HepG2 (cell line): ENCODE results near the gene MAP2K6. TPM values are rescaled to one million over a fixed set of nuclear protein-coding genes. Genes with fewer than 3 reads are reported as not detected.

ENCODE experiments used
- ATF7 ChIP-seq, 2 experiments: fragments of 450-650 bp in 1 of 2; sonication (generic) in 1 of 2; formaldehyde crosslinking in 1 of 2; IDR thresholded peaks; 2 replicates each; pipeline versions ENCODE4 v1.4.0 to v1.6.1; 2016 to 2020; ENCODE audit warnings: antibody characterized with exemption in 1 of 2, mild to moderate bottlenecking in 1 of 2, missing genetic modification reagents in 1 of 2
- CCAR2 ChIP-seq: fragments of 200-400 bp; formaldehyde crosslinking; optimal IDR thresholded peaks from 2 replicates; pipeline ENCODE3; 2018; ENCODE audit warnings: low read depth, mild to moderate bottlenecking, low read length, moderate library complexity
- CEBPG ChIP-seq: IDR thresholded peaks from 2 replicates; pipeline ENCODE4 v1.6.1; 2016
- CENPT ChIP-seq: sonication (generic); formaldehyde crosslinking; IDR thresholded peaks from 2 replicates; pipeline ENCODE4 v1.8.0; 2022; ENCODE audit warnings: low read depth, mild to moderate bottlenecking, moderate library complexity, missing genetic modification reagents
- ETV5 ChIP-seq: IDR thresholded peaks from 2 replicates; pipeline ENCODE4 v1.6.1; 2018; ENCODE audit warnings: missing biosample characterization, missing genetic modification reagents, inconsistent platforms, borderline replicate concordance
- GFI1 ChIP-seq: sonication (generic); formaldehyde crosslinking; IDR thresholded peaks from 2 replicates; pipeline ENCODE4 v1.5.0; 2020; ENCODE audit warnings: missing genetic modification reagents, mild to moderate bottlenecking, borderline replicate concordance
- HNF1B ChIP-seq: sonication (generic); formaldehyde crosslinking; IDR thresholded peaks from 2 replicates; pipeline ENCODE4 v1.5.1; 2020; ENCODE audit warnings: mild to moderate bottlenecking, moderate library complexity, missing genetic modification reagents
- HNF4A ChIP-seq: sonication (generic); formaldehyde crosslinking; IDR thresholded peaks from 2 replicates; pipeline ENCODE4 v1.4.0; 2020; ENCODE audit warnings: missing genetic modification reagents
- HNRNPUL1 ChIP-seq: fragments of 200-400 bp; formaldehyde crosslinking; IDR thresholded peaks from 2 replicates; pipeline ENCODE4 v1.6.1; 2017; ENCODE audit warnings: low read depth, mild to moderate bottlenecking, low read length, moderate library complexity
- ZMYM4 ChIP-seq: sonication (generic); formaldehyde crosslinking; IDR thresholded peaks from 2 replicates; pipeline ENCODE4 v1.8.1; 2023; ENCODE audit warnings: mild to moderate bottlenecking, missing genetic modification reagents
- ZNF12 ChIP-seq: sonication (generic); formaldehyde crosslinking; IDR thresholded peaks from 2 replicates; pipeline ENCODE4 v1.5.0; 2020; ENCODE audit warnings: missing genetic modification reagents
- ZNF121 ChIP-seq: sonication (generic); formaldehyde crosslinking; IDR thresholded peaks from 2 replicates; pipeline ENCODE4 v1.5.0; 2020; ENCODE audit warnings: mild to moderate bottlenecking, missing genetic modification reagents
- ZNF292 ChIP-seq: sonication (generic); formaldehyde crosslinking; IDR thresholded peaks from 2 replicates; pipeline ENCODE4 v1.8.1; 2022; ENCODE audit warnings: mild to moderate bottlenecking, low read depth, missing genetic modification reagents, borderline replicate concordance
- ZNF569 ChIP-seq: sonication (generic); formaldehyde crosslinking; IDR thresholded peaks from 2 replicates; pipeline ENCODE4 v1.5.0; 2020; ENCODE audit warnings: mild to moderate bottlenecking, missing genetic modification reagents, moderate library complexity, borderline replicate concordance
- ZNF609 ChIP-seq: sonication (generic); formaldehyde crosslinking; IDR thresholded peaks from 2 replicates; pipeline ENCODE4 v1.4.0; 2020; ENCODE audit warnings: mild to moderate bottlenecking, missing genetic modification reagents, borderline replicate concordance
- polyA plus RNA-seq, 8 experiments: library from polyadenylated mRNA; depleted of rRNA in 3 of 8; stranded (reverse) in 7 of 8; unstranded in 1 of 8; fragments of >200 nt; fragmentation: Illumina TruSeq in 4 of 8; extraction: Trizol in 4 of 8; gene quantifications; 2 replicates each; pipeline versions ENCODE4 v1.2.1 to v1.2.3, GENCODE V29; 2011 to 2016; ENCODE audit warnings: low read depth in 4 of 8, missing spikeins in 1 of 8, mixed read lengths in 1 of 8; ENCODE audit not compliant: insufficient read depth in 1 of 8
- total RNA-seq, 5 experiments: library from RNA; depleted of rRNA; stranded (reverse); fragments of >200 nt; fragmentation: Illumina TruSeq; extraction: Trizol; gene quantifications; 2 replicates each; pipeline ENCODE4 v1.2.3, GENCODE V29; 2016; ENCODE audit warnings: low read depth in 1 of 5
- TF ChIP-seq, protein P1 (sequence below): sonication (generic); formaldehyde crosslinking; IDR thresholded peaks from 2 replicates; pipeline ENCODE4 v1.5.1; 2020; ENCODE audit warnings: missing genetic modification reagents, mild to moderate bottlenecking, borderline replicate concordance
- TF ChIP-seq, protein P2 (sequence below): sonication (generic); formaldehyde crosslinking; conservative IDR thresholded peaks from 2 replicates; pipeline ENCODE4 v1.4.0; 2020; ENCODE audit warnings: mild to moderate bottlenecking, missing genetic modification reagents, moderate library complexity

Gene MAP2K6
- total and polyA plus RNA-seq, 2 of the 13 experiments (the other 11 are each of a cell fraction or from before 2014, with no cell fraction given) = 5.1 to 33.6 TPM

DNA sequence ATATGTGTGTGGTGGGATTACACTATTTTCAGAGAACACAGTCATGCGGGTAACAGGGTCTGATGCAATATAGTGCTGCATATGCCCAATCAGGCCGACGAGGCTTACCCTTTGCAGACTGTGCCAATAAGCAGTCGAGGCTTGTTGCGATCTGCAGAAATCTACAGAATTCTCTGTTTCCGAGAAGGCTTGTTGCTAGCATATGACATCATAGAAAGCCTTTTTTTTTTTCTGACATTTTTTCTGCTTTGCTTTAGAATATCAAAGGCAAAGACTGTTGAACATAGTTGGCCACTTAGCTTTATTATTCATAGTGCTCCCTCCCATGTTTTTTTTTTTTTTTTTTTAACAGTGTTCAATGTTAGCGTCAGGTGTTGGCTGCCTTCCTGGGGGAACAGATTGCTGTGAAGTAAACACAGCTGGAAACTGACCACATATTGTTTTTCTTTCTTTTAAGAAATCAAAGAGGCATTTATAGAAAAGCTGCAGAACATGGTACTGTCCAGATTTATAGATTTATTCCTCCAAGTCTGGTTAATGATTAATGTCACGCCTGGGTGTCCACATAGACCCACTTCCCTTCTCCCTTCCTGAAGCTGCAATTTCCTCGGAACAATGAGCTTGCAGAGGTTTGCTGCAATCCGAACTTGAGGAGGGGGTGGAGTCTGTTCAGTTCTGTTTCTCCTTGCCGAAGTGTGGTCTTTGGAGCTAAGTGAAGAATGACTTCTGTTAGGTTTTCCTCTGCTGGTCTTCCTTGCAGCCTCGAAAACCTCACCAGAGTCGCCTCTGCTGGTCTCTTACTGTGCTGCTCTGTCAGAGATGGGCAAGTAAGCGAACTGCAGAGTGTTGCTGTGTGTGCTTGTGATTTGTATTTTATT, 87.3 kb downstream of the MAP2K6 start (continued):
- TF ChIP-seq ZMYM4 (CRISPR knock-in tag) (peak; percentile 37), ZNF121 (CRISPR knock-in tag) (peak; percentile 85), ETV5 (peak; percentile 36; the same call in 1 of the 2 replicates), GFI1 (peak; percentile 65; the same call in 1 of the 2 replicates), ZNF569 (CRISPR knock-in tag) (0 out of 2 replicates have a peak, but pooled peaks have one; percentile 34), ATF7 (IDR thresholded peaks at IDR 0.05) (peak; percentile 71), ATF7 (CRISPR knock-in tag; IDR thresholded peaks at IDR 0.05) (no peak), ZNF12 (CRISPR knock-in tag) (peak; percentile 86), ZNF292 (CRISPR knock-in tag) (peak; percentile 58; the same call in 1 of the 2 replicates), HNF1B (CRISPR knock-in tag) (peak; percentile 87), HNF4A (CRISPR knock-in tag) (peak; percentile 14; the same call in 1 of the 2 replicates), HNRNPUL1 (peak; percentile 67; the same call in 1 of the 2 replicates), CCAR2 (no peak), CEBPG (CRISPR knock-in tag) (peak; percentile 79), CENPT (CRISPR knock-in tag) (no peak), ZNF609 (CRISPR knock-in tag) (0 out of 2 replicates have a peak, but pooled peaks have one; percentile 27)
- TF ChIP-seq, protein P1, sequence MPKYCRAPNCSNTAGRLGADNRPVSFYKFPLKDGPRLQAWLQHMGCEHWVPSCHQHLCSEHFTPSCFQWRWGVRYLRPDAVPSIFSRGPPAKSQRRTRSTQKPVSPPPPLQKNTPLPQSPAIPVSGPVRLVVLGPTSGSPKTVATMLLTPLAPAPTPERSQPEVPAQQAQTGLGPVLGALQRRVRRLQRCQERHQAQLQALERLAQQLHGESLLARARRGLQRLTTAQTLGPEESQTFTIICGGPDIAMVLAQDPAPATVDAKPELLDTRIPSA = no peak
- TF ChIP-seq, protein P2, sequence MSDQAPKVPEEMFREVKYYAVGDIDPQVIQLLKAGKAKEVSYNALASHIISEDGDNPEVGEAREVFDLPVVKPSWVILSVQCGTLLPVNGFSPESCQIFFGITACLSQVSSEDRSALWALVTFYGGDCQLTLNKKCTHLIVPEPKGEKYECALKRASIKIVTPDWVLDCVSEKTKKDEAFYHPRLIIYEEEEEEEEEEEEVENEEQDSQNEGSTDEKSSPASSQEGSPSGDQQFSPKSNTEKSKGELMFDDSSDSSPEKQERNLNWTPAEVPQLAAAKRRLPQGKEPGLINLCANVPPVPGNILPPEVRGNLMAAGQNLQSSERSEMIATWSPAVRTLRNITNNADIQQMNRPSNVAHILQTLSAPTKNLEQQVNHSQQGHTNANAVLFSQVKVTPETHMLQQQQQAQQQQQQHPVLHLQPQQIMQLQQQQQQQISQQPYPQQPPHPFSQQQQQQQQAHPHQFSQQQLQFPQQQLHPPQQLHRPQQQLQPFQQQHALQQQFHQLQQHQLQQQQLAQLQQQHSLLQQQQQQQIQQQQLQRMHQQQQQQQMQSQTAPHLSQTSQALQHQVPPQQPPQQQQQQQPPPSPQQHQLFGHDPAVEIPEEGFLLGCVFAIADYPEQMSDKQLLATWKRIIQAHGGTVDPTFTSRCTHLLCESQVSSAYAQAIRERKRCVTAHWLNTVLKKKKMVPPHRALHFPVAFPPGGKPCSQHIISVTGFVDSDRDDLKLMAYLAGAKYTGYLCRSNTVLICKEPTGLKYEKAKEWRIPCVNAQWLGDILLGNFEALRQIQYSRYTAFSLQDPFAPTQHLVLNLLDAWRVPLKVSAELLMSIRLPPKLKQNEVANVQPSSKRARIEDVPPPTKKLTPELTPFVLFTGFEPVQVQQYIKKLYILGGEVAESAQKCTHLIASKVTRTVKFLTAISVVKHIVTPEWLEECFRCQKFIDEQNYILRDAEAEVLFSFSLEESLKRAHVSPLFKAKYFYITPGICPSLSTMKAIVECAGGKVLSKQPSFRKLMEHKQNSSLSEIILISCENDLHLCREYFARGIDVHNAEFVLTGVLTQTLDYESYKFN (CRISPR knock-in tag) = peak; percentile 36; the same call in 1 of the 2 replicates
